SK-N-SH (cell line): Measurements from ENCODE around the gene MACROD2.

ENCODE experiments used
- CHD2 ChIP-seq: fragments of 150-350 bp; IDR thresholded peaks from 2 replicates; pipeline ENCODE4 v1.6.1; 2018; ENCODE audit warnings: low read length; ENCODE audit not compliant: partially characterized antibody
- EZH2phosphoT487 ChIP-seq: fragments of 200-600 bp; sonication (generic); IDR thresholded peaks from 2 replicates; pipeline ENCODE4 v1.6.1; 2017; ENCODE audit warnings: low read depth, mixed run types, mild to moderate bottlenecking, antibody characterized with exemption, moderate library complexity, borderline replicate concordance
- GABPA ChIP-seq: IDR thresholded peaks from 2 replicates; pipeline ENCODE4 v1.4.0; 2012; ENCODE audit warnings: low read depth, mild to moderate bottlenecking
- GATA2 ChIP-seq: sonication (generic); formaldehyde crosslinking; IDR thresholded peaks from 2 replicates; pipeline ENCODE4 v1.5.0; 2020; ENCODE audit warnings: mild to moderate bottlenecking, missing genetic modification reagents
- MAX ChIP-seq: IDR thresholded peaks from 2 replicates; pipeline ENCODE4 v1.4.0; 2012; ENCODE audit warnings: low read depth
- MEF2A ChIP-seq: IDR thresholded peaks from 2 replicates; pipeline ENCODE4 v1.4.0; 2012; ENCODE audit warnings: low read depth, borderline replicate concordance
- NRF1 ChIP-seq: IDR thresholded peaks from 2 replicates; pipeline ENCODE4 v1.6.1; 2012; ENCODE audit warnings: low read depth, mild to moderate bottlenecking, low read length
- POLR2AphosphoS5 ChIP-seq: IDR thresholded peaks from 2 replicates; pipeline ENCODE4 v1.6.1; 2012; ENCODE audit warnings: low read depth, low read length
- RXRA ChIP-seq: IDR thresholded peaks from 2 replicates; pipeline ENCODE4 v1.4.0; 2012; ENCODE audit warnings: low read depth, mild to moderate bottlenecking, borderline replicate concordance
- TAF1 ChIP-seq: IDR thresholded peaks from 2 replicates; pipeline ENCODE4 v1.6.1; 2012; ENCODE audit warnings: low read depth, mild to moderate bottlenecking, low read length, moderate library complexity, borderline replicate concordance
- TEAD4 ChIP-seq: IDR thresholded peaks from 2 replicates; pipeline ENCODE4 v1.4.0; 2012; ENCODE audit warnings: mild to moderate bottlenecking, borderline replicate concordance; ENCODE audit not compliant: insufficient read depth
- YY1 ChIP-seq: IDR thresholded peaks from 2 replicates; pipeline ENCODE4 v1.4.0; 2012; ENCODE audit warnings: low read depth, mild to moderate bottlenecking
- ZBTB33 ChIP-seq: IDR thresholded peaks from 2 replicates; pipeline ENCODE4 v1.4.0; 2012; ENCODE audit warnings: low read depth, borderline replicate concordance
- TF ChIP-seq, protein P1 (sequence below): fragments of 200-600 bp; sonication (generic); IDR thresholded peaks from 2 replicates; pipeline ENCODE4 v1.6.1; 2017; ENCODE audit warnings: antibody characterized with exemption, mild to moderate bottlenecking, moderate library complexity

- TF ChIP-seq GATA2 (CRISPR knock-in tag) (no peak), TEAD4 (no peak), ZBTB33 (no peak), MEF2A (no peak), NRF1 (no peak), RXRA (no peak), EZH2phosphoT487 (no peak), YY1 (no peak), GABPA (no peak), TAF1 (no peak), MAX (no peak), CHD2 (no peak), POLR2AphosphoS5 (no peak)
- TF ChIP-seq, protein P1, sequence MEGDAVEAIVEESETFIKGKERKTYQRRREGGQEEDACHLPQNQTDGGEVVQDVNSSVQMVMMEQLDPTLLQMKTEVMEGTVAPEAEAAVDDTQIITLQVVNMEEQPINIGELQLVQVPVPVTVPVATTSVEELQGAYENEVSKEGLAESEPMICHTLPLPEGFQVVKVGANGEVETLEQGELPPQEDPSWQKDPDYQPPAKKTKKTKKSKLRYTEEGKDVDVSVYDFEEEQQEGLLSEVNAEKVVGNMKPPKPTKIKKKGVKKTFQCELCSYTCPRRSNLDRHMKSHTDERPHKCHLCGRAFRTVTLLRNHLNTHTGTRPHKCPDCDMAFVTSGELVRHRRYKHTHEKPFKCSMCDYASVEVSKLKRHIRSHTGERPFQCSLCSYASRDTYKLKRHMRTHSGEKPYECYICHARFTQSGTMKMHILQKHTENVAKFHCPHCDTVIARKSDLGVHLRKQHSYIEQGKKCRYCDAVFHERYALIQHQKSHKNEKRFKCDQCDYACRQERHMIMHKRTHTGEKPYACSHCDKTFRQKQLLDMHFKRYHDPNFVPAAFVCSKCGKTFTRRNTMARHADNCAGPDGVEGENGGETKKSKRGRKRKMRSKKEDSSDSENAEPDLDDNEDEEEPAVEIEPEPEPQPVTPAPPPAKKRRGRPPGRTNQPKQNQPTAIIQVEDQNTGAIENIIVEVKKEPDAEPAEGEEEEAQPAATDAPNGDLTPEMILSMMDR: no peak
Measured at GRCh38 chr20:15642109-15642508, 1646.8 kb downstream of the MACROD2 start.
